ENCODE measurements around the gene ORAI1.
"Not testable (repeated sequence)": the region's sequence is repeated elsewhere in the genome, so short reads cannot be mapped to it uniquely, and the experiment has no call there.

ORAI1 gene

GRCh38 chr12:121603581-121603980, 22.7 kb upstream of the ORAI1 start:
- no peak for DNase-seq (ENCODE audit: low read depth)

- no peak for DNase-seq (ENCODE audit: low read depth)
Observed at GRCh38 chr12:121608301-121608700, 18.0 kb upstream of the ORAI1 start.

GRCh38 chr12:121610239-121611149, 15.8 kb upstream of the ORAI1 start:
- DNase-seq (ENCODE audit: low read depth): no peak

GRCh38 chr12:121611306-121611705, 15.0 kb upstream of the ORAI1 start:
- DNase-seq (ENCODE audit: low read depth): no peak

- DNase-seq (ENCODE audit: low read depth): no peak
Observed at GRCh38 chr12:121613462-121613861, 12.9 kb upstream of the ORAI1 start.

GRCh38 chr12:121614872-121615467, 11.4 kb upstream of the ORAI1 start:
- no peak for DNase-seq (ENCODE audit: low read depth)

- DNase-seq (ENCODE audit: low read depth): no peak
Observed at GRCh38 chr12:121618659-121619233, 7.6 kb upstream of the ORAI1 start.

- no peak for DNase-seq (ENCODE audit: low read depth)
Observed at GRCh38 chr12:121620333-121620891, 5.9 kb upstream of the ORAI1 start.

- DNase-seq (ENCODE audit: low read depth): peak; percentile 69
Observed at GRCh38 chr12:121626853-121627640, 717 bp downstream of the ORAI1 start.

GRCh38 chr12:121628037-121628436, 1.7 kb downstream of the ORAI1 start:
- DNase-seq (ENCODE audit: low read depth): no peak

- DNase-seq (ENCODE audit: low read depth): no peak
Observed at GRCh38 chr12:121628536-121628935, 2.2 kb downstream of the ORAI1 start.

- no peak for DNase-seq (ENCODE audit: low read depth)
Observed at GRCh38 chr12:121630791-121631355, 4.5 kb downstream of the ORAI1 start.

GRCh38 chr12:121632069-121632970, 6.0 kb downstream of the ORAI1 start:
- DNase-seq (ENCODE audit: low read depth): no peak

GRCh38 chr12:121633833-121634196, 7.5 kb downstream of the ORAI1 start:
- DNase-seq (ENCODE audit: low read depth): not testable (repeated sequence)

GRCh38 chr12:121634836-121635235, 8.5 kb downstream of the ORAI1 start:
- no peak for DNase-seq (ENCODE audit: low read depth)

- DNase-seq (ENCODE audit: low read depth): no peak
Observed at GRCh38 chr12:121637231-121637914, 11.0 kb downstream of the ORAI1 start.

GRCh38 chr12:121638298-121639202, 12.2 kb downstream of the ORAI1 start:
- DNase-seq (ENCODE audit: low read depth): no peak

GRCh38 chr12:121641343-121641630, 15.0 kb downstream of the ORAI1 start:
- DNase-seq (ENCODE audit: low read depth): no peak

- DNase-seq (ENCODE audit: low read depth): no peak
Observed at GRCh38 chr12:121648458-121649028, 22.2 kb downstream of the ORAI1 start.
